ENCODE results near the gene ARMC6.
A peak's percentile ranks its signal among the peaks of the same experiment; 100 is the strongest.

The ARMC6 gene

GRCh38 chr19:19052921-19053320 lies 19.5 kb downstream of the ARMC6 start:
- no peak for DNase-seq (ENCODE audit: low read depth)
- no peak overlapping the region for H3K4me3 ChIP-seq (ENCODE audit: low read depth, low read length)
- TF ChIP-seq, protein P1, sequence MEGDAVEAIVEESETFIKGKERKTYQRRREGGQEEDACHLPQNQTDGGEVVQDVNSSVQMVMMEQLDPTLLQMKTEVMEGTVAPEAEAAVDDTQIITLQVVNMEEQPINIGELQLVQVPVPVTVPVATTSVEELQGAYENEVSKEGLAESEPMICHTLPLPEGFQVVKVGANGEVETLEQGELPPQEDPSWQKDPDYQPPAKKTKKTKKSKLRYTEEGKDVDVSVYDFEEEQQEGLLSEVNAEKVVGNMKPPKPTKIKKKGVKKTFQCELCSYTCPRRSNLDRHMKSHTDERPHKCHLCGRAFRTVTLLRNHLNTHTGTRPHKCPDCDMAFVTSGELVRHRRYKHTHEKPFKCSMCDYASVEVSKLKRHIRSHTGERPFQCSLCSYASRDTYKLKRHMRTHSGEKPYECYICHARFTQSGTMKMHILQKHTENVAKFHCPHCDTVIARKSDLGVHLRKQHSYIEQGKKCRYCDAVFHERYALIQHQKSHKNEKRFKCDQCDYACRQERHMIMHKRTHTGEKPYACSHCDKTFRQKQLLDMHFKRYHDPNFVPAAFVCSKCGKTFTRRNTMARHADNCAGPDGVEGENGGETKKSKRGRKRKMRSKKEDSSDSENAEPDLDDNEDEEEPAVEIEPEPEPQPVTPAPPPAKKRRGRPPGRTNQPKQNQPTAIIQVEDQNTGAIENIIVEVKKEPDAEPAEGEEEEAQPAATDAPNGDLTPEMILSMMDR (IDR thresholded peaks at IDR 0.05; ENCODE audit: low read depth, low read length, missing control alignments) = no peak

DNA sequence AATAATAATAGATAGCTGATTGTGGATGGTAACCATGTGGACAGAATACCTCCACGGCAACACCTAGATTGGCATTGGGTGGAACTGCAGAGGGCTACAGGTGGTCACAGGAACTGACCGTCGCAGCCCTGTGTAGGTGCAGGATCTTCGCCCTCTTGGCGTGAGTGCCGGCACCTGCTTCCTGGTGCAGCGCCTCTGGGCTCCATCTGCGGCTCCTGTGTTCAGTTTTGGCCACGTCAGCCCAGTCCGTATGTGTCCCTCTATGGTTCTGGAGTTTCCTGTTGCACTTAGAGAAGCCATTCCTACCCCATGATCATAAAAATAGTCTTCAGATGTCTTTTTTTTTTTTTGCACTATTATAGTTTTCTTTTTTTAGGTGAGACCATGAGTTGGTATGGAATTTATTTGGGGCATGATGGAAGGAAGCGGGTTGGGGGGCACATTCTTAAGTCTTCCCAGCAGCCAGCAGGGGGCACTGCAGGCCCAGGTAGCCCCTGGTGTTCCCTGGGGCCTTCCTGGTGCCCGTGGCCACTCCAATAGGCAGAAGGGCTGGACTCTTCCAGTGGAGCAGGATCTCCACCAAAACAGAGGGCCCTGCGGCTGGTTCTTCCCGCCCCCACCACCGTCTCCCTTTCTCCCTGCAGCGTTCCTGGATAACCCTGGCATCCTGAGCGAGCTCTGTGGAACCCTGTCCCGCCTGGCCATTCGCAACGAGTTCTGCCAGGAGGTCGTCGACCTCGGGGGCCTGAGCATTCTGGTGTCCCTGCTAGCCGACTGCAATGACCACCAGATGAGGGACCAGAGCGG lies 20.3 kb downstream of the ARMC6 start:
- H3K4me3 ChIP-seq (ENCODE audit: low read depth, low read length) = no peak overlapping the region
- TF ChIP-seq, protein P1 (IDR thresholded peaks at IDR 0.05; ENCODE audit: low read depth, low read length, missing control alignments) = peak; percentile 86
- DNase-seq (ENCODE audit: low read depth) = no peak

DNA sequence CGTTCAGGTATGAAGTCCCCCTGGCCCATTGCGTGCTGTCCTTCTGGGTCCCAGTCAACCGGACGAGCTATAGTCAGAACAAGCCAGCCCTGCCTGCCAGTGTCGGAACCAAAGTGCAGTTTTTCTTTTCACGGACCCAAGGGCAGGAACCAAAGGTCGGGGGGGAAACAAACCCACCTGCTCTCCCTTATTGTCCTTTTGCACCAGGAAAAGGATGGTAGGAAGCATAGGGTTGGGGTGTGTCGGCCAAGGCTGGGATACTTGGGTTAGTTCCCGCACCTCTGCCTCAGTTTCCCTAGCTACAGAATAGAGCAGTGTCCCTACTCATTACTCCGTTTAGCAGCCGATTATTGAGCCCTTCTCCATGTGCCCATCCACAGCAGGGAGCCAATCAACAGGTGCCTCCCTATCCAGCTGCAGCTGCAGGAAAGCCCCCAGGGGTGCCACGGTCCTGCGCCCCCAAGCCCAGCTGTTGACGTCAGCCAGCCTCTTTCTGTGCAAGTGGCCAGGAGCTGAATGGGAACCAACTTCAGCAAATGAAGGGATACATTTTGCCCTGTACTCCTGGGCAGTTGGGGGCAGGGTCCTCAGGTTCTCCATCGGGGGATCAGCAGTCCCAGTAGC lies 21.0 kb downstream of the ARMC6 start:
- no peak overlapping the region for H3K4me3 ChIP-seq (ENCODE audit: low read depth, low read length)
- no peak for DNase-seq (ENCODE audit: low read depth)
- TF ChIP-seq, protein P1 (IDR thresholded peaks at IDR 0.05; ENCODE audit: low read depth, low read length, missing control alignments) = no peak

DNA sequence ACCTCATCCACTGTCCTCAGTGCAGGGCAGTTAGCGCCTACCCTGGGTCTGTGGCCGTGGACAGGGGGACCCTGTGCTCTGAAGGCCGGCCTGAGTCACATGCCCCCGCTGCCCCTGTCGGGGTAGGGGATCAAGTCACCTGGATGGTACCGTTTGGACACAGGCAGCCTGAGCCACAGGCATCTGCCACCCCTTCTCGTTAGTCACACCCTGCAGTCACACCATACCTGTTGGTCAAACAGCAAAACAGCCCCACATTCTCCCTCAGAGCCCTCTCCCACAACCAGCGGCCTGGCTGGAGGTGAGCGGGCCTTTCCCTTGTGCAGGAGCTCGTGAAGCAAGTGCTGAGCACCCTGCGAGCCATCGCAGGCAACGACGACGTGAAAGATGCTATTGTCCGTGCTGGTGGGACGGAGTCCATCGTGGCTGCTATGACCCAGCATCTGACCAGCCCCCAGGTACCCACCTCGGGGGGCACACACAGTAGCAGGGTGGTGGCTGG lies 21.6 kb downstream of the ARMC6 start:
- no peak overlapping the region for H3K4me3 ChIP-seq (ENCODE audit: low read depth, low read length)
- DNase-seq (ENCODE audit: low read depth) = no peak
- TF ChIP-seq, protein P1 (IDR thresholded peaks at IDR 0.05; ENCODE audit: low read depth, low read length, missing control alignments) = no peak

DNA sequence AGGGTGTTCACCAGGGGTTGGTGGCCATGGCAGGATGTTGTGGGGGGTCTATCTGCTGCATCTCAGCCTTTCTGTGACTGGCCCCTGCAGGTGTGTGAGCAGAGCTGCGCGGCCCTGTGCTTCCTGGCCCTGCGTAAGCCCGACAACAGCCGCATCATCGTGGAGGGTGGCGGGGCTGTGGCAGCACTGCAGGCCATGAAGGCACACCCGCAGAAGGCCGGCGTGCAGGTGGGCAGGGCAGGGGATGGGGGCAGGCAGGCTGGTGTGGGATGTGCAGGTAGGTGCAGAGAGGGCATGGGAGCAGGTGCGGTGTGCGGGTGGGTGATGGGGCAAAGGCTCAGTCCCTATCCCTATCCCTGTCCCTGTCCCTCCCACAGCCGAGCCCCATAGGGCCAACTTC lies 22.3 kb downstream of the ARMC6 start:
- TF ChIP-seq, protein P1 (IDR thresholded peaks at IDR 0.05; ENCODE audit: low read depth, low read length, missing control alignments) = no peak
- no peak overlapping the region for H3K4me3 ChIP-seq (ENCODE audit: low read depth, low read length)
- DNase-seq (ENCODE audit: low read depth) = no peak

DNA sequence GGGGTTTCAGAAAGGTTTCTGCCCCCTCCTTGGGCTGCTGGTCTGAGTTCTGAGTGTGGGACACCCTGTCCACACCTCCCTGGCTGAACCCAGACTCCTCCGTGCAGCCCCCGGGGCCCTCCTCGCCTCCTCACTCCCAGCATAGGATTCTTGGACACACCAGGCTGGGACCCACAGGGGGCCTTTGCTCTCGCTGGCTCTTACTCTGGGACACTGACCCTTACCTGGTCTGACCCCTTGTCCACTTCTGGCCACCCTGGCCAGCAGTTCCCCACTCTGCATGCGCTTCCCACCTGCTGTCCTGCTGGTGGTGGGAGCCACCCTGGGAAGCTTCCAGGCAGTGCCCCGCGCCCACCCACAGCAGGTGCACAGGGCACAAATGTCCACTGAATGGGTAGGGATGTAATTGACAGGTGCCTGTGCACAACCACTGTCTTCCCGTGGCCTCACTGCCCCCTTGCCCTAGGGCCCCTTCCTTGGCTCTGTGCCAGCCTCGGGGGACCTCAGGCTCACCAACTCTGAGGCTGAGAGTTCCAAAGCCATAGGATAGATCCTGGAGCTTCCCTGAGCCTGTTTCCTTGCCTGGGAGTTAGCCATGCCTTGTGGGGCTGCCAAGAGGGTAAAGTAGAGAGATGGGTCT lies 23.4 kb downstream of the ARMC6 start:
- TF ChIP-seq, protein P1 (IDR thresholded peaks at IDR 0.05; ENCODE audit: low read depth, low read length, missing control alignments) = no peak
- DNase-seq (ENCODE audit: low read depth) = no peak
- no peak overlapping the region for H3K4me3 ChIP-seq (ENCODE audit: low read depth, low read length)

Measured in GM12864 (cell line).